Transverse colon (tissue), 4 donors: Measurements from ENCODE around the gene SEPTIN11. TPM values are rescaled to one million over a fixed set of nuclear protein-coding genes. Genes with fewer than 3 reads are reported as not detected.

Experiments used
- DNase-seq: peaks from one replicate; pipeline ENCODE4 v3.0.0-alpha.2; 2019
- H3K27ac ChIP-seq, 4 donors: fragments of 200-600 bp; sonication (generic); 2 replicates each; pipeline ENCODE4 v1.5.1; 2016 to 2018; ENCODE audit warnings: inconsistent platforms in 4 of 4
- H3K27me3 ChIP-seq: fragments of 200-600 bp; sonication (generic); 2 replicates; pipeline ENCODE4 v1.5.1; 2017; ENCODE audit warnings: inconsistent platforms
- H3K36me3 ChIP-seq, 4 donors: fragments of 200-600 bp; sonication (generic); 2 replicates each; pipeline ENCODE4 v1.5.1; 2017 to 2019; ENCODE audit warnings: inconsistent platforms in 4 of 4
- H3K4me1 ChIP-seq, 4 donors: fragments of 200-600 bp; sonication (generic); 2 replicates each; pipeline ENCODE4 v1.5.1; 2017 to 2020; ENCODE audit warnings: inconsistent platforms in 4 of 4
- H3K4me3 ChIP-seq, 4 donors: fragments of 200-600 bp; sonication (generic); 1 replicate in 1 of 4; 2 replicates in 3 of 4; pipeline versions ENCODE4 v1.5.1 to v1.6.1; 2017 to 2019; ENCODE audit warnings: inconsistent platforms in 4 of 4
- H3K9me3 ChIP-seq, 2 donors: fragments of 200-600 bp; sonication (generic); 2 replicates each; pipeline ENCODE4 v1.5.1; 2017 to 2019; ENCODE audit warnings: inconsistent platforms in 2 of 2
- EP300 ChIP-seq: sonication (generic); formaldehyde crosslinking; IDR thresholded peaks from one replicate; pipeline ENCODE4 v1.6.1; 2017; ENCODE audit warnings: antibody characterized with exemption, low read depth
- POLR2A ChIP-seq: fragments of 450-650 bp; IDR thresholded peaks from one replicate; pipeline ENCODE4 v1.6.1; 2016; ENCODE audit warnings: antibody characterized with exemption, mild to moderate bottlenecking, moderate library complexity
- POLR2AphosphoS5 ChIP-seq, 3 donors: sonication (generic); formaldehyde crosslinking; IDR thresholded peaks; one replicate each; pipeline ENCODE4 v1.6.1; 2016; ENCODE audit warnings: antibody characterized with exemption in 3 of 3
- WGBS, 2 donors: methylation state at CpG; one replicate each; pipeline ENCODE4 v1.1.5; 2018; ENCODE audit warnings: low coverage in 1 of 2; 5-methylcytosine and 5-hydroxymethylcytosine counted together
- in situ Hi-C, 4 donors: fragments of 200-750 bp; cut with MboI; loops; one replicate each; pipeline versions ENCODE4 v1.15.0 to v1.15.1; 2017; ENCODE audit warnings: low sequenced_read_pairs in 3 of 4, low pct_ligation_motif_present in 1 of 4, low pct_unique_long_range_greater_than_20kb in 1 of 4
- intact Hi-C: fragments of 100-400 bp; cut with DNase I; formaldehyde crosslinking; loops from one replicate; pipeline ENCODE4 v1.15.1; 2023; ENCODE audit warnings: low total_unique reads
- total RNA-seq, 4 donors: library from RNA; depleted of rRNA; stranded (reverse); fragments of >200 nt; gene quantifications; one replicate each; pipeline ENCODE4 v1.1.0, GENCODE V29; 2016
- TF ChIP-seq, protein P1 (sequence below), 5 experiments: fragments of 200-600 bp in 3 of 5; fragments of 450-650 bp in 2 of 5; sonication (generic) in 3 of 5; IDR thresholded peaks; 1 replicate in 2 of 5; 2 replicates in 3 of 5; pipeline ENCODE4 v1.5.1; 2016 to 2017; ENCODE audit warnings: antibody characterized with exemption in 5 of 5, inconsistent platforms in 3 of 5, mild to moderate bottlenecking in 2 of 5, moderate library complexity in 1 of 5

SEPTIN11 gene
- total RNA-seq, 4 donors from 2014 or later, result 48.6 to 127 (median 78.8) TPM

DNA sequence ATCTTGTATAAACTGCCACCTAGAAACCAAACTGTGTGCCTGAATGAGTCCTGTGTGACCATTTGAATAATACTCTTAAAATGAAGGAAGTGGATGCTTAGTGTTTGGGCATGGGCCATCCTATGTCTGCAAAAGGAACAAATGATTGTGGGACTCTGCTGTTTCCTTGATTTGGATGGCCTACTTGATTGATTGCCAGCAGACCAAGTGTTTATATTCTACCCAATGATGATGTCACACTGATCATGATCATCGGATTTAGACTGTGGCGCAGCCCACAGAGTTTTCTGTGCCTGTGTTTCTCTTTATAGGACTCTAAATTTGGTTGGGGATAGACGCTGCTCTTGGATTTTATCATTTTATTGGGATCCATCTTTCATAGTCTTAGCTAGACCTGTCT, 4.4 kb downstream of the SEPTIN11 start:
- no peak for DNase-seq
- TF ChIP-seq POLR2A, result no peak
- no peak for TF ChIP-seq POLR2AphosphoS5 (IDR thresholded peaks at IDR 0.05)
- TF ChIP-seq, protein P1, sequence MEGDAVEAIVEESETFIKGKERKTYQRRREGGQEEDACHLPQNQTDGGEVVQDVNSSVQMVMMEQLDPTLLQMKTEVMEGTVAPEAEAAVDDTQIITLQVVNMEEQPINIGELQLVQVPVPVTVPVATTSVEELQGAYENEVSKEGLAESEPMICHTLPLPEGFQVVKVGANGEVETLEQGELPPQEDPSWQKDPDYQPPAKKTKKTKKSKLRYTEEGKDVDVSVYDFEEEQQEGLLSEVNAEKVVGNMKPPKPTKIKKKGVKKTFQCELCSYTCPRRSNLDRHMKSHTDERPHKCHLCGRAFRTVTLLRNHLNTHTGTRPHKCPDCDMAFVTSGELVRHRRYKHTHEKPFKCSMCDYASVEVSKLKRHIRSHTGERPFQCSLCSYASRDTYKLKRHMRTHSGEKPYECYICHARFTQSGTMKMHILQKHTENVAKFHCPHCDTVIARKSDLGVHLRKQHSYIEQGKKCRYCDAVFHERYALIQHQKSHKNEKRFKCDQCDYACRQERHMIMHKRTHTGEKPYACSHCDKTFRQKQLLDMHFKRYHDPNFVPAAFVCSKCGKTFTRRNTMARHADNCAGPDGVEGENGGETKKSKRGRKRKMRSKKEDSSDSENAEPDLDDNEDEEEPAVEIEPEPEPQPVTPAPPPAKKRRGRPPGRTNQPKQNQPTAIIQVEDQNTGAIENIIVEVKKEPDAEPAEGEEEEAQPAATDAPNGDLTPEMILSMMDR (IDR thresholded peaks at IDR 0.05), result no peak
- no peak for TF ChIP-seq EP300
- Histone ChIP-seq H3K9me3 (no peaks in the 10 kb centered on the region), H3K27me3 (no peaks in the 10 kb centered on the region), H3K4me1 (peaks cover 8 to 66% (median 29%) of the 10 kb centered on the region in 4 donors), H3K36me3 (no peaks in the 10 kb centered on the region), H3K27ac (no peak overlapping the region), H3K4me3 (no peak overlapping the region)
- WGBS, 2 donors, result 73 to 74% methylated on average over 2 to 3 of the region's 3 CpGs
- in situ Hi-C loops (no loop called here), intact Hi-C loops (loop anchor here (10.0 kb wide), 1 partner anchor 201 kb away; the partner anchor contains the start of gene CCNG2)

DNA sequence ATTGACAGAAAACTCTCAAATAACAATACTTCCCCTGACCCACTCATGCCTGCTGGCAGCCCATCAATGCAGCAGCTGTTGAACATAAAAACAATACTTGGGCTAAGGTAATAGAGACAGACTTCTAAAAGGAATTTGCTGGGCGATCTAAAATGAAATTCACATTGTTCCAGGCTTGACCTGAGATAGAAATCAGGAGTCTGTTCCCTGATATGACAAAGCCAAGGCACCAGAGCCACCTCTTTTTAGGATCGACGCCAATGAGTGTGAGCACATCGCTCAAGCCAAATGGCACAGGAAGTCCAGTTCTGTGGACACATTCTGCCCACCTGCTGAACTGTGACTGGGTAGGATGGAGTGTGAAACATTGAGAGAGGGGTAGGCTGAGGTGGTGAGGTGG, 4.9 kb downstream of the SEPTIN11 start:
- DNase-seq, result no peak
- H3K27ac ChIP-seq, result no peak overlapping the region
- no peaks in the 10 kb centered on the region for H3K27me3 ChIP-seq
- no peaks in the 10 kb centered on the region for H3K9me3 ChIP-seq
- no peaks in the 10 kb centered on the region for H3K36me3 ChIP-seq
- 93 to 97% methylated on average over 4 of the region's 4 CpGs for WGBS, 2 donors
- in situ Hi-C loops (no loop called here), intact Hi-C loops (loop anchor here (10.0 kb wide), 1 partner anchor 200 kb away; the partner anchor contains the start of gene CCNG2)
- peaks cover 8 to 66% (median 29%) of the 10 kb centered on the region in 4 donors for H3K4me1 ChIP-seq
- H3K4me3 ChIP-seq, result no peak overlapping the region
- TF ChIP-seq POLR2A (no peak), EP300 (no peak)

DNA sequence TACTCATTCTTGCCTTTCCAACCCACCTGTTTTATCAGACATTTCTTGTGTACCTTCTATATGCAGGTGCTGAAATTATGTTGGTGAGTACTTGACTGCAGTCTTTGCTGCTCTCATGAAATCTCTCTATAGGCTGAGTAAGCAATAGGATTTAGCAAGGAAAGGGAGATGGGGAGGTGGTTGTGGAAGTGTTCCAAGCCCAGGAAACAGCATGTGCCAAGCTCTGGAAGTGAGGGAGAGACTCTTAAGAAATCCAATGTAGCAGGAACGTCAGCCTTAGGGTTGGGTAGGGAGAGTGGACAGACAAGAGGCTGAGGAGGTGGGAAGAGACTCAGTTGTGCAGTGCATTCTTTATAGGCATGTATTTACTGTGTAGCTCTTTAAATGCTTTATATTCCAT, 5.6 kb downstream of the SEPTIN11 start:
- H3K4me3 ChIP-seq, result no peak overlapping the region
- in situ Hi-C loops (no loop called here), intact Hi-C loops (loop anchor here (10.0 kb wide), 1 partner anchor 200 kb away; the partner anchor contains the start of gene CCNG2)
- no peaks in the 10 kb centered on the region for H3K27me3 ChIP-seq
- TF ChIP-seq EP300 (no peak), POLR2AphosphoS5 (IDR thresholded peaks at IDR 0.05) (no peak), POLR2A (no peak)
- TF ChIP-seq, protein P1 (IDR thresholded peaks at IDR 0.05), result no peak
- WGBS, 2 donors, result 67 to 76% methylated on average over 1 of the region's 1 CpG
- H3K9me3 ChIP-seq, result no peaks in the 10 kb centered on the region
- H3K27ac ChIP-seq, result no peak overlapping the region
- DNase-seq, result no peak
- peaks cover 13 to 73% (median 31%) of the 10 kb centered on the region in 4 donors for H3K4me1 ChIP-seq
- H3K36me3 ChIP-seq, result no peaks in the 10 kb centered on the region

DNA sequence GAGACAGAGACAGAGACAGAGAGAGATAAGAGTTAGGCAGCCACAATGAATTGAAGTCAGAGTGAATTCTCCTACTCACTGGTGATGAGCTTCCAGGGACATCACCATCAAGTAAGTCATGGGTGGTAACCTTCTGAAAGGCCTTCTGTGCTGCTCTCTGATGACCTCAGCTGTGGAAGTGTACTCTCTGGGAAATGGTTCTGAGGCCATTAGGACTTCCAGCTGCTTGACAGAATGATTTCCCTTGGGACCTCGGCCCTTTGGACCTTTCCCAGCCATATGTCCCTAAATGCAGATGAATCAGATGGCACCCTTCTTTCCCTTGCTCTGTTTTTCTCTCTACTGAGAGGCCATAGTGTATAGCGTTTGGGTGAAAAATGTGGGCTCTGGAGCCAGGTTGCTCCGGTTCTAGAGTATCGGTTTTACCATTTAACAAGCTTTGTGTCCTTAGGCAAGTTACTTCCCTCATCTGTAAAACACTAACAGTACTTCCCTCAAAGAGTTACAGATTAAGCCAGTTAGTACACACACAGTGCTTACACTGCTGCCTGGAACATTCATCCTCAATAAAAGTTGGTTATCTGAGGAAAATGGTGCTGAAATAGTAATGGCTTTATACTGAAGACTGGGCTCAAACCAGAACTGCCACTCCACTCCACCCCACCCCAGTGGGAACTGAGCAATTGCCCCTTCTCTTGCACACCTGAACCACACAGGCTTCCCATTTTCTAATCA, 7.6 kb downstream of the SEPTIN11 start:
- peak; percentile 18 for DNase-seq
- intact Hi-C loops (loop anchor here (10.0 kb wide), 1 partner anchor 198 kb away; the partner anchor contains the start of gene CCNG2), in situ Hi-C loops (no loop called here)
- Histone ChIP-seq H3K4me3 (no peak overlapping the region), H3K36me3 (no peaks in the 10 kb centered on the region), H3K27me3 (no peaks in the 10 kb centered on the region), H3K9me3 (no peaks in the 10 kb centered on the region), H3K27ac (peak overlapping the region; percentile 64 to 81 (median 74)), H3K4me1 (peaks cover 14 to 67% (median 26%) of the 10 kb centered on the region in 4 donors)
- 23 to 49% methylated on average over 2 to 4 of the region's 4 CpGs for WGBS, 2 donors
- no peak for TF ChIP-seq EP300
- TF ChIP-seq, protein P1 (IDR thresholded peaks at IDR 0.05), result no peak
- peak in 1 of 3 donors; percentile 22 for TF ChIP-seq POLR2AphosphoS5 (IDR thresholded peaks at IDR 0.05)
- no peak for TF ChIP-seq POLR2A
